Colonic mucosa (tissue), 4 donors: ENCODE data around the gene MYO3A. TPM values are rescaled to one million over a fixed set of nuclear protein-coding genes. Genes with fewer than 3 reads are reported as not detected.

ENCODE experiments used
- DNase-seq: peaks from one replicate; pipeline ENCODE4 v3.0.0-alpha.2; 2020
- H3K27ac ChIP-seq: fragments of 200-600 bp; one replicate; pipeline ENCODE4 v1.8.0; 2021
- H3K27me3 ChIP-seq: fragments of 200-600 bp; one replicate; pipeline ENCODE4 v1.8.0; 2021
- H3K36me3 ChIP-seq: fragments of 200-600 bp; one replicate; pipeline ENCODE4 v1.8.0; 2021
- H3K4me1 ChIP-seq: fragments of 200-600 bp; one replicate; pipeline ENCODE4 v1.8.0; 2021; ENCODE audit warnings: mild to moderate bottlenecking
- H3K4me3 ChIP-seq: fragments of 200-600 bp; one replicate; pipeline ENCODE4 v1.8.0; 2021
- H3K9ac ChIP-seq, 2 donors: one replicate each; pipeline ENCODE4 v1.7.0; 2013; ENCODE audit warnings: control low read depth in 2 of 2, low read depth in 2 of 2, low read length in 2 of 2
- H3K9me3 ChIP-seq: fragments of 200-600 bp; one replicate; pipeline ENCODE4 v1.8.0; 2021
- intact Hi-C: fragments of 100-400 bp; cut with DNase I; formaldehyde crosslinking; loops from one replicate; pipeline ENCODE4 v1.14.1; 2022
- total RNA-seq, 2 donors: library from RNA; stranded (reverse); fragmentation: NEBNext Ultra II Directional in 1 of 2; extraction: Animal tissue kit (Norgen Biotek cat#: 25700) in 1 of 2; gene quantifications; one replicate each; pipeline ENCODE4 v1.2.1, GENCODE V29; 2021
- TF ChIP-seq, protein P1 (sequence below): fragments of 200-600 bp; IDR thresholded peaks from one replicate; pipeline ENCODE4 v1.8.0; 2022; ENCODE audit warnings: antibody characterized with exemption, mild to moderate bottlenecking
- donor health status: healthy.
- donor health status: DM: no; HTN: no; CAD: no.
- donor health status: DM: no; HTN: no; CAD: no.

Gene MYO3A
- total RNA-seq, 2 donors from 2014 or later: 0.37 to 1.4 TPM

DNA sequence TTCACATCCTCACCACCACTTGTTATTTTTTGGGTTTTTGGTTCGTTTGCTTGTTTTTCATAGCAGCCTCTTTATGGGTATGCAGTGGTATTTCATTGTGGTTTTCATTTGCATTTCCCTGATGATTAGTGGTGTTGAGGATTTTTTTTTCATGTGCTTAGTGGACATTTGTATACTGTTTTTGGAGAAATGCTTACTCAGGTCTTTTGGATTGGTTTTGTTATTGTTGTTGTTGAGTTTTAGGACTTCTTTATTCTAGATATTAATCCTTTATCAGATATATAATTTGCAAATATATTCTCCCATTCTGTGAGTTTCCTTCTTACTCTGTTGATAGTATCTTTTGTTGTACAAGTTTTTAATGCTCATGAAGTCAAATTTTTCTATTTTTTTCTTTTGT, 325.3 kb downstream of the MYO3A start:
- Histone ChIP-seq H3K4me1 (no peaks in the 10 kb centered on the region), H3K4me3 (no peak overlapping the region), H3K27me3 (no peaks in the 10 kb centered on the region), H3K9me3 (no peaks in the 10 kb centered on the region), H3K36me3 (no peaks in the 10 kb centered on the region), H3K27ac (no peak overlapping the region), H3K9ac (no peak overlapping the region)
- intact Hi-C loops: no loop called here
- TF ChIP-seq, protein P1, sequence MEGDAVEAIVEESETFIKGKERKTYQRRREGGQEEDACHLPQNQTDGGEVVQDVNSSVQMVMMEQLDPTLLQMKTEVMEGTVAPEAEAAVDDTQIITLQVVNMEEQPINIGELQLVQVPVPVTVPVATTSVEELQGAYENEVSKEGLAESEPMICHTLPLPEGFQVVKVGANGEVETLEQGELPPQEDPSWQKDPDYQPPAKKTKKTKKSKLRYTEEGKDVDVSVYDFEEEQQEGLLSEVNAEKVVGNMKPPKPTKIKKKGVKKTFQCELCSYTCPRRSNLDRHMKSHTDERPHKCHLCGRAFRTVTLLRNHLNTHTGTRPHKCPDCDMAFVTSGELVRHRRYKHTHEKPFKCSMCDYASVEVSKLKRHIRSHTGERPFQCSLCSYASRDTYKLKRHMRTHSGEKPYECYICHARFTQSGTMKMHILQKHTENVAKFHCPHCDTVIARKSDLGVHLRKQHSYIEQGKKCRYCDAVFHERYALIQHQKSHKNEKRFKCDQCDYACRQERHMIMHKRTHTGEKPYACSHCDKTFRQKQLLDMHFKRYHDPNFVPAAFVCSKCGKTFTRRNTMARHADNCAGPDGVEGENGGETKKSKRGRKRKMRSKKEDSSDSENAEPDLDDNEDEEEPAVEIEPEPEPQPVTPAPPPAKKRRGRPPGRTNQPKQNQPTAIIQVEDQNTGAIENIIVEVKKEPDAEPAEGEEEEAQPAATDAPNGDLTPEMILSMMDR: no peak
- no peak for DNase-seq
